GM23248 (cell line): ENCODE results near the gene RBM43. TPM values are rescaled to one million over a fixed set of nuclear protein-coding genes. Genes with fewer than 3 reads are reported as not detected.

ENCODE experiments used
- DNase-seq: peaks from one replicate; pipeline ENCODE4 v3.0.0-alpha.2; 2015
- H2AFZ ChIP-seq: fragments of 200-600 bp; sonication (generic); 2 replicates; pipeline ENCODE4 v1.6.1; 2016; ENCODE audit warnings: antibody characterized with exemption
- H3F3A ChIP-seq: fragments of 200-600 bp; sonication (generic); 2 replicates; pipeline ENCODE4 v1.6.1; 2016; ENCODE audit warnings: mild to moderate bottlenecking, antibody characterized with exemption, mixed run types; ENCODE audit not compliant: insufficient read depth
- H3K27ac ChIP-seq: fragments of 200-600 bp; sonication (generic); 2 replicates; pipeline ENCODE4 v1.5.1; 2016; ENCODE audit warnings: mild to moderate bottlenecking
- H3K27me3 ChIP-seq: fragments of 200-600 bp; sonication (generic); replicated peaks from 2 replicates; pipeline ENCODE4 v1.6.1; 2016; ENCODE audit warnings: mild to moderate bottlenecking; ENCODE audit not compliant: insufficient read depth
- H3K36me3 ChIP-seq: fragments of 200-600 bp; sonication (generic); 2 replicates; pipeline ENCODE4 v1.6.1; 2016; ENCODE audit warnings: low read depth, mild to moderate bottlenecking
- H3K4me1 ChIP-seq: fragments of 200-600 bp; sonication (generic); 2 replicates; pipeline ENCODE4 v1.6.1; 2016; ENCODE audit warnings: mild to moderate bottlenecking; ENCODE audit not compliant: insufficient read depth
- H3K4me2 ChIP-seq: fragments of 200-600 bp; sonication (generic); one replicate; pipeline ENCODE4 v1.6.1; 2016; ENCODE audit warnings: mild to moderate bottlenecking; ENCODE audit not compliant: unreplicated experiment
- H3K4me3 ChIP-seq: fragments of 200-600 bp; sonication (generic); 2 replicates; pipeline ENCODE4 v1.5.1; 2016; ENCODE audit warnings: mild to moderate bottlenecking
- H3K79me2 ChIP-seq: fragments of 200-600 bp; sonication (generic); 2 replicates; pipeline ENCODE4 v1.6.1; 2016; ENCODE audit warnings: mild to moderate bottlenecking; ENCODE audit not compliant: insufficient read depth
- H3K9ac ChIP-seq: fragments of 200-600 bp; sonication (generic); 2 replicates; pipeline ENCODE4 v1.6.1; 2016; ENCODE audit warnings: mild to moderate bottlenecking
- H3K9me2 ChIP-seq: fragments of 200-600 bp; sonication (generic); 2 replicates; pipeline ENCODE4 v1.6.1; 2016; ENCODE audit warnings: mixed run types, mild to moderate bottlenecking, moderate library complexity; ENCODE audit not compliant: insufficient read depth
- H3K9me3 ChIP-seq: fragments of 200-600 bp; sonication (generic); one replicate; pipeline ENCODE4 v1.6.1; 2017; ENCODE audit warnings: low read depth
- H4K20me1 ChIP-seq: fragments of 200-600 bp; sonication (generic); 2 replicates; pipeline ENCODE4 v1.6.0; 2016; ENCODE audit not compliant: insufficient read depth
- EZH2 ChIP-seq: fragments of 200-600 bp; sonication (generic); IDR thresholded peaks from 2 replicates; pipeline ENCODE4 v1.6.1; 2018; ENCODE audit warnings: antibody characterized with exemption, mild to moderate bottlenecking; ENCODE audit not compliant: insufficient read depth, poor library complexity, severe bottlenecking
- EZH2phosphoT487 ChIP-seq: fragments of 200-600 bp; sonication (generic); IDR thresholded peaks from 2 replicates; pipeline ENCODE4 v1.6.1; 2018; ENCODE audit warnings: antibody characterized with exemption, moderate library complexity, mild to moderate bottlenecking, low read depth; ENCODE audit not compliant: insufficient read depth
- WGBS, 2 experiments: methylation state at CpG; one replicate each; pipeline ENCODE4 v1.1.6; 2015 to 2017; ENCODE audit warnings: low lambda C conversion rate in 2 of 2, low coverage in 1 of 2; ENCODE audit errors: missing lambda C conversion rate in 2 of 2; 5-methylcytosine and 5-hydroxymethylcytosine counted together
- in situ Hi-C: fragments of 300-500 bp; cut with MboI; formaldehyde crosslinking; loops from 2 replicates; pipeline ENCODE4 v1.15.0; 2020
- polyA plus RNA-seq: library from polyadenylated mRNA; unstranded; fragments of >200 nt; fragmentation: Nextera tagmentation; extraction: Ambion mirVana; gene quantifications from 2 replicates; pipeline ENCODE4 v1.2.1, GENCODE V29; 2016
- total RNA-seq: library from RNA; depleted of rRNA; stranded (reverse); fragments of >200 nt; shearing (Covaris generic); gene quantifications from 2 replicates; pipeline ENCODE4 v1.2.3, GENCODE V29; 2014

Gene RBM43
- total and polyA plus RNA-seq, 2 experiments from 2014 or later, result 3.1 to 6.8 TPM

GRCh38 chr2:151287513-151288250 lies 26.0 kb upstream of the RBM43 start:
- Histone ChIP-seq H3K4me1 (peaks cover 6% of the 10 kb centered on the region), H3K36me3 (no peaks in the 10 kb centered on the region), H3K4me2 (no peak overlapping the region), H2AFZ (no peak overlapping the region), H3K27ac (no peak overlapping the region), H3K9me2 (no peaks in the 10 kb centered on the region), H4K20me1 (no peaks in the 10 kb centered on the region), H3K9ac (no peak overlapping the region), H3K79me2 (peaks cover 26% of the 10 kb centered on the region; the same call in 1 of the 2 replicates), H3F3A (peaks cover 6% of the 10 kb centered on the region; the same call in 1 of the 2 replicates), H3K27me3 (no peaks in the 10 kb centered on the region), H3K4me3 (no peak overlapping the region), H3K9me3 (no peaks in the 10 kb centered on the region)
- WGBS, 2 experiments, result 91 to 92% methylated on average over 5 of the region's 5 CpGs
- in situ Hi-C loops, result no loop called here
- TF ChIP-seq EZH2phosphoT487 (no peak), EZH2 (no peak)
- no peak for DNase-seq

- Histone ChIP-seq H3K9ac (no peak overlapping the region), H3K4me1 (no peaks in the 10 kb centered on the region), H3K9me3 (no peaks in the 10 kb centered on the region), H4K20me1 (no peaks in the 10 kb centered on the region), H3K27me3 (no peaks in the 10 kb centered on the region), H3K4me2 (no peak overlapping the region), H3K4me3 (no peak overlapping the region), H3K27ac (no peak overlapping the region), H3K79me2 (peaks cover 11% of the 10 kb centered on the region; the same call in 1 of the 2 replicates), H3K9me2 (no peaks in the 10 kb centered on the region), H3F3A (no peaks in the 10 kb centered on the region), H2AFZ (no peak overlapping the region), H3K36me3 (no peaks in the 10 kb centered on the region; the same call in 1 of the 2 replicates)
- no peak for DNase-seq
- WGBS, 2 experiments, result 95 to 96% methylated on average over 4 of the region's 4 CpGs
- in situ Hi-C loops, result no loop called here
- no peak for TF ChIP-seq EZH2
- TF ChIP-seq EZH2phosphoT487, result no peak
These were observed 20.7 kb upstream of the RBM43 start for GRCh38 chr2:151282401-151282800.

GRCh38 chr2:151280271-151280670 lies 18.6 kb upstream of the RBM43 start:
- 89 to 93% methylated on average over 4 of the region's 4 CpGs for WGBS, 2 experiments
- peak; percentile 21 for DNase-seq
- H2AFZ ChIP-seq, result no peak overlapping the region
- no peaks in the 10 kb centered on the region for H3K27me3 ChIP-seq
- TF ChIP-seq EZH2phosphoT487 (no peak), EZH2 (no peak)
- H3K4me2 ChIP-seq, result no peak overlapping the region
- no peak overlapping the region for H3K4me3 ChIP-seq
- H3K36me3 ChIP-seq, result no peaks in the 10 kb centered on the region; the same call in 1 of the 2 replicates
- no peaks in the 10 kb centered on the region for H3K9me3 ChIP-seq
- H4K20me1 ChIP-seq, result no peaks in the 10 kb centered on the region
- peaks cover 4% of the 10 kb centered on the region; the same call in 1 of the 2 replicates for H3K79me2 ChIP-seq
- H3K4me1 ChIP-seq, result no peaks in the 10 kb centered on the region
- H3K27ac ChIP-seq, result no peak overlapping the region
- H3K9ac ChIP-seq, result no peak overlapping the region
- no peaks in the 10 kb centered on the region for H3K9me2 ChIP-seq
- in situ Hi-C loops, result no loop called here
- no peaks in the 10 kb centered on the region for H3F3A ChIP-seq

GRCh38 chr2:151278487-151278886 lies 16.8 kb upstream of the RBM43 start:
- Histone ChIP-seq H3F3A (no peaks in the 10 kb centered on the region), H3K4me2 (no peak overlapping the region), H3K79me2 (no peaks in the 10 kb centered on the region), H3K27me3 (no peaks in the 10 kb centered on the region), H4K20me1 (no peaks in the 10 kb centered on the region), H3K4me3 (no peak overlapping the region), H3K4me1 (no peaks in the 10 kb centered on the region), H3K9ac (no peak overlapping the region), H3K9me2 (no peaks in the 10 kb centered on the region), H2AFZ (no peak overlapping the region), H3K9me3 (no peaks in the 10 kb centered on the region), H3K36me3 (no peaks in the 10 kb centered on the region; the same call in 1 of the 2 replicates), H3K27ac (no peak overlapping the region)
- no peak for TF ChIP-seq EZH2phosphoT487
- no peak for TF ChIP-seq EZH2
- WGBS, 2 experiments, result 98 to 100% methylated on average over 2 of the region's 2 CpGs
- in situ Hi-C loops, result no loop called here
- no peak for DNase-seq
